ENCODE data around the gene FOXK2.

Gene FOXK2

DNA sequence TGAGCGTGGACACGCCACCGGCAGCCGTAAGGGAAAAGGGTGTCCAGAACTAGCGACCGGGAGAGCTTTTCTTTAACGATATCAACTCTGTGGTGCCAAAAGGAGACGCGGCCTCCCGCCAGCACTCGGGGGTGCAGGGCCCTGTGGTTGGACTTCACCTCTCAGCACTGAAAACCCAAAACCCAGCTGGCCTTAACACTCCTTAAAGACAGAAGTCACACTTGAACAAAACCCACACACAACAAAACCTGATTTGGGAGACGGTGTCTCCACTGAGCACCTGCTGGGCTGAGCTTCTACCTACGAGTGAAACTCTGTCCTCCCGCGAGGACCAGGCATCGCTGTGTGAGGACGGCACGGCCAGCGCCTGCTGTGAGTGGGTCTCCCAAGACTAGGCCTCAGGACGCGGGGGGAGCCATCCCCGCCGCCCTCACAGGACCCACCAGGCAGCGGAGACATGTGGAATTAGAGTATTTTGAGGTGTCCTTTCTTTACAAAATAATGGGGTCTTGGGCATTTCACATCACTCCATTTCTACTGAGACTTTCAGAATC lies 82.0 kb downstream of the FOXK2 start:
- in situ Hi-C loops (cut with MboI; ENCODE audit: low sequenced_read_pairs), result no loop called here

DNA sequence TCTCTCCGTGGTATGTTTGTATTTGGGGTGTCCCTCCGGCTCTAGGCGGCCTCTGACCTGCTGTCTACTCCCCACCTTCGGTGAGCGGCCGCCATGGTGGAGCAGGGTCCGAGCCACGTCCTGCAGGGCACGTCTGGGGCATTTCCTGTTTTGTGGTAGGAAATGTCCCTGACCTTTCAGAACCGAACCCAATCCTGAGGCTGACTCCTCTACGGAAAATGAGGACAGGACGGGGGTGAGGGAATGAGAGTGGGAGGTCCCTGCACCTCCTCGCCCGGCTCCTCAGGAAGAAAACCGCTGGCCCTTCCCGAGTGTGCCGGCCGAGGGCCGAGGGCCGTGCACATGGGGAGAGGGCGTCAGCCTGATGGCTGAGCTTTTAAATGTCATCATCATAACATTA lies 83.0 kb downstream of the FOXK2 start:
- in situ Hi-C loops (cut with MboI; ENCODE audit: low sequenced_read_pairs), result no loop called here

DNA sequence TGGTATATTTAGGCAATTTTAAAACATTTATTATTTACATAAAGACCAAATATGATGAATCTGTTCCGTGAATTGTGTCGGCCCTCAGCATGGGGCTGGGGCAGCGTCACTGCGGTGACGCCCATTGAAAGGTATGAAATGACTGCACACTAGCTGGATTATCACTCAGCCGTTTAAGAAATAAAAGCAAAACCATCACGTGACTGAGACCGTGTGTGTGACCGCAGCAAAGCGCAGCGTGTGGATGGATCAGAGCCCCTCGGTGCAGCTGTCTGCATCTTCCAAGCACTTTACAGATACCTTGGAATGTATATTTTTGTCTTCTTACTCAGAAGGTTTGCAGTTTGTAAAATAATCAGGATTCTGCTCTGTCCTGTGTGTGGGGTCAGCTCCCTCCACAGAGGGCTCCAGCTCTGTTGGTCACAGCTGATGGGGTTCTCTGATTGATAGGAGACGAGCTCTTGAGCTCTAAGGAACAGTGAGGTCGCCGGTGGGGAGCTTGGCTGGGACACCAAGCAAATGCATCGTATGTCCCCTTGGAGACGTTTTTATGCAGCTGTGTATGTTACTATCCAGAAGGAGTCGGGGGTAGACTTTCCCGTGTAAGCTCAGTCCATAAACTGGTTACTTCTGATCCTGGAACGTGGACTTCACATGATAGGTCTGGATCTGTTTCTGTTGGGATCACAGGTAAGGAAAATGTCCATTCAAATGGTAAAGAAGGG lies 83.6 kb downstream of the FOXK2 start:
- in situ Hi-C loops (cut with MboI; ENCODE audit: low sequenced_read_pairs), result no loop called here

DNA sequence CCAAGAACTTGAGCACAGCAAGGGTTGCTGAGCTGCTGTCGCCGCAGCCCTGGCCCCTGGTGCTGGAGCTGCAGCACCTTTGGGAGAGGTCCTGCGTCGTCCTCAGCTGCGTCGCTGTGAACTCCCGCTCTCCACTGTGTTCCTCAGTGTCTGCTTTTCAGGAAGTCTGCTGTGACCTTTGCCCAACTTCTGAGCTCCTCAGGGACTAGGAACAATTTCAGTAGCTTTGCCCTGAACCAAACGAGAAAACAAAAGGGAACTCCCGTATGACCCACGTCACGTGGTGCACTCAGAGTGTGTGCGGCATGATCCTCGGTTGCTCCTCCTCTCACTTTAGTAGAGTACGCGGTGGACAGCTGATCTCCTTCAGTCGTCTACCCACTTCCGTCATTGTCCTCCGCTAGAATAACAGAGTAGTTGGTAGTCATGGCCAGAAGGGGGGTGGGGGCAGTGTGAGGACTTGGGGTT lies 84.5 kb downstream of the FOXK2 start:
- in situ Hi-C loops (cut with MboI; ENCODE audit: low sequenced_read_pairs), result no loop called here

DNA sequence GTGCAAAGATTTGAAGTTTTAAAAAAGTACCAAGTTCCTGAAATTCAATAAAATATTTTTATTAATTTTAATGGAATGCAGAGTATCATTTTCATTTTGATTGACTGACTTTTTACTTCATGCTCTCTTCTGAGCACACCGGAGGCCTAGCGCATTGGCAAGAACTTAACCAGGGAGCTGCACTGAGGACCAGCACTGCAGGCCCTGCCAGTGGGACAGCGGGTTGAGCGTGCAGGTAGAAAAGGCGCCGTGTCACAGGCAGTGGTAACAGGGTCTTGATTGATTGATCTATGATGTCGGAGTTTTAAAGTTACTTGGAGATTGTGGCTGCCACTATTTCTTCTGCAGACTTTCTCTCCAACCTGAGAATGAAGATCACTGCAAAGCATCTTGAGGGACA lies 85.0 kb downstream of the FOXK2 start:
- in situ Hi-C loops (cut with MboI; ENCODE audit: low sequenced_read_pairs), result no loop called here

DNA sequence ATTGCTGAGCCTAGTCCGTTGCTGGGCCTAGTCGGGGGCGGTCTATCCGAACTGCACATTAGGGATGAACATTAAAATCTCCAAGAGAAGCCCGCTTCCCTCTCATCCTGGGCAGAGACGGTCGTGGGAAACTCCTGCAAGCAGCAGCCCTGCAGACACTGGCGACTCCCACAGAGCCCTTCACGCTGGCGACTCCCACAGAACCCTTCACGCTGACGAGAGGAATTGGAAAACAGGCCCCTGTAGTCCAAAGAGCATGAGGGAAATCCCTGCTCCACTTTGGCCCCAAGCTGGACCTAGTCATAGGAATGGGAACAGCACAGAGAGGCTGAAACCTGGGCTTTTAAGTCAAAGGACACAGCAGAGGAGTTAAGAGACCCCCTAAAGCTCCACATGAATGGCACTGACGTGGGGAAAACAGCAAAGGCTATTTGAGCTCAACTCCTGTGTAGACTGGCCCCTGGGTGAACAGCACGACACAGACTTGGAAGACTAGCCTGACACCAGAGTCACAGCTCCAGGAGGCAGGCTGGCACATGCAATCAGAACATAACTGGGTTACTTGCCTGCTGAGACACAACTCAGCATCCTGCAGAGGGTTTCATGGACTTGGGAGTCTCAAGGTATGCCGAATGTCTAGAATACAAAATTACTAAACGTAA lies 86.5 kb downstream of the FOXK2 start:
- in situ Hi-C loops (cut with MboI; ENCODE audit: low sequenced_read_pairs), result no loop called here

DNA sequence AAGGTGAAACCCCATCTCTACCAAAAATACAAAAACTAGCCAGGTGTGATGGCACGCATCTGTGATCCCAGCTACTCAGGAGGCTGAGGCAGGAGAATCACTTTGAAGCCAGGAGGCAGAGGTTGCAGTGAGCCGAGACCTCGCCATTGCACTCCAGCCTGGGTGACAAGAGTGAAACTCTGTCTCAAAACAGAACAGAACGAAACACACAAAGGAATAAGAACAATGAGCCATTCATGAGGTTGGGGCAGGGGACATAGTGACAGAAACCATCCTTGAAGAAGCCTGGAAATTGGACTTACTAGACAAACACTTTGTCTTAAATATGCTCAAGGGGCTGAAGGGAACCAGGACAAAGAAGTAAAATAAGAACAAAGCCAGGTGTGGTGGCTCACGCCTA lies 89.3 kb downstream of the FOXK2 start:
- in situ Hi-C loops (cut with MboI; ENCODE audit: low sequenced_read_pairs), result no loop called here

DNA sequence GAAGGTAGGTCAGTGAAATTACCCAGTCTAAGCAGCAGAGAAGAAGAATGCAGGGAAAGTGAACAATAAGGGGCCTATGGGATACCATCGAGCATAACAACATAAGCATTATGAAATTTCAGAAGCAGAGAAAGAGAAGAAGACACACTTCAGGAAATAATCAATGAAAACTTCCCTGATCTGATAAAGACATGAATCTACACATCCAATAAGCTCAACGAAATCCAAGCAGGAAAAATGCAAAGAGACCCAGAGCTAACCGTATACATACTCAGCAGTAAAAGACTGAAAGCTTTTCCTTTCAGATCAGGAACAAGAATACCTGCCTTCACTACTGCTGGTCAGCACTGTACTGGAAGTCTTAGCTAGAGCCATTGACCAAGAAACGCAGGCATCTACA lies 90.1 kb downstream of the FOXK2 start:
- in situ Hi-C loops (cut with MboI; ENCODE audit: low sequenced_read_pairs), result no loop called here

DNA sequence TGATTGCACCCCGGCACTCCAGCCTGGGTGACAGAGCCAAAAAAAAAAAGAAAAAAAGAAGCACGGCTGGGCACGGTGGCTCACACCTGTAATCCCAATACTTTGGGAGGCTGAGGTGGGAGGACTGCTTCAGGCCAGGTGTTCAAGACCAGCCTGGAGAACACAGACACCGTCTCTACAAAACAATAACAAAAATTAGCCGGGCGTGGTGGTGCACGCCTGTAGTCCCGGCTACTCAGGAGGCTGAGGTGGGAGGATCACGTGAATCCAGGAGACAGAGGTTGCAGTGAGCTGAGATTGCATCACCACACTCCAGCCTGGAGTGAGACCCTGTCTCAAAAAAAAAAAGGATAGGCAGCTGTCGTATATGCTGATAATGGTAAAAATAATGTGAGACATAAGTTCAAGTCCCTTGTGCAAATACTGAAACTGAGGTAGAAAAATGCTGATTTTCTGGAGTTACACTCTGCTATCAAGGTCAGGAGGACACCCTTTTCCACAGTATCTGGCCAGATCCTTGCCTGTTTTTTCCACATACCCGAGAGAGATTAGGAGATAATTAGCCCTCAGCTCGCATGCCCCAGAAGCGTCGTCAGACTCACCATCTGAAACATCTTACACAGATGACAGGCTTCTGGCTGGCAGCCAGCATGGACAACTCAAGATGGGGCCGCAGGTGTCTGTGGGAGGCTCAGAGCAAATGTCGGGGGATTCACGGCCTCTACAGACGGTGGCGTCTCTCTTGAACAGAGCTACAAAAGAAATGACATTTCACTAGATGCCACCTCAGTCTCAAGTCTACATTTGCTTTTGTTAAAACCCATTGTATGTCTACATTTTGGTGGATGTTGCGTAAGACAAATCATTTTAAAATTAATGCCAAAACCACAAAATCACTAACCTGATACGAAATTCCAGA lies 91.9 kb downstream of the FOXK2 start:
- in situ Hi-C loops (cut with MboI; ENCODE audit: low sequenced_read_pairs), result no loop called here

DNA sequence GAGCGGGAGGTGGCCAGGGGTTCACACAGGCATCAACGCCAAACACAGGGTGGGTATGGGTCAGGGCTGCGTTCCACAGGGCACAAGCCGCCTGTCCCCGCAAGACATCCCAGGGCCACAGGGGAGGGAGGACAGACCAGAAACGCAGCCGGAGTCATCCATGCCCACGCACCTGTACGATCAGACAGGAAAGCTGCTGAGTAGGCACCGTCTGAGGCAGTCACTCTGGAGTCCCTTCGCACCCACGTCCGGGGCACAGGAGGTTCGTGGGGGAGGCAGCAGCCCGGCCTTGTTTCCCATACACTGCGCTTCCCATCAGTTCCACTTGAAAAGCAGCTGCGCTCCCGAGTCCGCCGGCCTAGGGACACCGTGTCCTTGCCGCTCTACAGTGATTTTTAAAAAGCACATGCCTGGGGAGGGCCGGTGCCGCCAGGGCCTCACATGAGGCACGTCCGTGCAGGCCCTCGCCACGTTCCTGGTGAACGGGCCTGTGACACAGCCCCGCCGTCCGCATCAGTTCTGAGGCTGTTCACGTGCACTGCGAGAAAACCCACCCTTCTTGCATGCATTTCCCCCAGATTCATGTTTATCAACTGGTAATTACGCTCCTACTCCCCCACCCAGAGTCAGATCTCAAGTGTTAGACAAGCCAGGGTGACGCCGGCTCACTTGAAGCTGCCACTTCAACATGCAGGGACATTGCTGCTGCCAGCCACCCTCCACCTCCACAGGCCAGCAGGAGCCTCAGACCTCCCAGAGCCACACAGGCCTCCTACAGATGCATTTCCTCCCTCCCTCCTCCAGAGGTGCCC lies 94.0 kb downstream of the FOXK2 start:
- in situ Hi-C loops (cut with MboI; ENCODE audit: low sequenced_read_pairs), result no loop called here

DNA sequence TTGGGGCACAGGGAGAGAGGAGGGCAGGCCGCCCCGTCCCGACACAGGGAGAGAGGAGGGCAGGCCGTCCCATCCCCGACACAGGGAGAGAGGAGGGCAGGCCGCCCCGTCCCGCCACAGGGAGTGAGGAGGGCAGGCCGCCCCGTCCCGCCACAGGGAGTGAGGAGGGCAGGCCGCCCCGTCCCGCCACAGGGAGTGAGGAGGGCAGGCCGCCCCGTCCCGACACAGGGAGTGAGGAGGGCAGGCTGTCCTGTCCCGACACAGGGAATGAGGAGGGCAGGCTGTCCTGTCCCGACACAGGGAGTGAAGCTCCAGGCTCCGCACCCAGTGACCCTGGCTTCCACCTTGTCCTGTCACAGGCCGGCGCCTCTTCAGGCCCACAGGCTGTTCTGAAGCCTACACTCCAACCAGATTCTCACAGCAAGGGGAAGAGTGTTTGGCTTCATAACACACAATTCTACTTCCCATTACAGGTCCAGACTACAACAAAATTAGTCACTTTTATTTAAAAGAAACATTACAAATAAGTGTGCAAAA lies 94.6 kb downstream of the FOXK2 start:
- in situ Hi-C loops (cut with MboI; ENCODE audit: low sequenced_read_pairs), result no loop called here

DNA sequence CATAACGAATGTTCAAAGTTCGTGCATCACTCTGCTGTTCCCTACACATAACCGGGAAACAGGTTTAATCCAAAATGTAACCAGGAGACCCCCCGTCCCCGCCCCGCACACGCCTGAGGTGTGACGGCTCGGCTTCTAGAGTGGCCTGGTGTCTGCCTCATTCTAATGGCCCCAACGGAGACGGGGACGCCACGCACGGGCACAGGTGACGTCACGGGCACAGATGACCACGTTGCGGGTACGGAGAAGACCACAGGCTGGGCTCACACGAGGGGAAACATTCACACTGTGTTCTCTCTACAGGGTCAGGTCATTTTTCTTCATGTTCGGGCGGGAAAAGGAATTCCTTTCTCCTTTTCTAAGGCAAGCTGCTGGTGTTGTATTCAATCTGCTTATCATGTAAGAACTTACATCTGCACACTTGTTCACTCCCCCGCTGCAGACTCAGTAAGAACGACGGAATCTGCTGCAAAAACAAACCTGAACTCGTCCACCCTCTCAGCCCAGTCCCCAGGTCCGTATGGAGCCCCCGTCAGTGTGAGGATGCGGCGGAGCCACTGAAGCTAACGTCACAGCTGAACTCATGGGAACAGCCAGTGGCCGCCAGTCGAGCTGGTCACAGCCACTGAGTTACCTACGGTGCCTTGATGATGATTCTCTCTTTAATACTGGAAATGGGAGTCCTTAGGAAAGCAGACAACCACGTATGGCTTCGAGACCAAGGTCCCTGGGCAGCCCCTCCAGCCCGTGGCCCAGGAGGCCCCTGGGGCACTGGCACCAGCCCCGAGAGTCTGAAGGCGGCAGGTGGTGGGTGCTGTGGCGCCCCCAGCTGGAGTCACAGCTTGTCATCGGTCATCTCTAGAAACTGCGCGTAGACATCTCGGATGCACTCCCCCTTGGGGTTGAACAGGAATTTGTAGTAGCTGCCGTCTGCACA lies 95.8 kb downstream of the FOXK2 start:
- in situ Hi-C loops (cut with MboI; ENCODE audit: low sequenced_read_pairs), result no loop called here

DNA sequence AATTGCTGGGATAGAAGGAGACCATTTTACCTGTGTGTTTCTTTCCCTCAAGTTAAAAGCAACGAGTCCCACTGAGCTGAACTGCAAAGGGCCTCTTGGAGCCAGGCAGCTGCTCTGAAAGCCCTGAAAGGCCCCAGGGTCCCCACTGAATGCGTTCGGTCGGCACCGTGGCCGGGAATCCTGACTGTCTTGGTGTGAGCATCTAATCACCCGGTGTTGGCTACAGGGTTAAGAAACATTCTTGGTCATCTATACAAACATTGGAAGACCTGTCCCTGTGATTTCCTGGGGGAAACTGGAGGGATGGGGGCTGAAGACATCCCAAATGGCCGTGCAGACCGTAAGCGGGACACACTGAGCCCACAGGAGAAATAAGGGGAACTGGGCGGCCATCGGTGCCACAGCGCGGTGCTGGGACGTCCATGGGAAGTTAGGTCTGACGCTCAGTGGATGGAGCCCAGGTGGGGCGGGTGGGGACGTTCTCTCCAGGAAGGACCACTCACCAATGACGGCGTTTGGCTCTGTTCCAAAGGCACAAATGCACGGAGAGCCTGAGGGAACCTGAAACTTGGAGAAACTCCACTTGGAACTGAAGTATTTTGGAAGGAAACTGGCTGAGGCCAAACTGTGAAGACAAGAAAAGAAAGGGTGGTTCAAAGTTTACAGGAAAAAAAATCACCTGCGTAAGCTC lies 96.6 kb downstream of the FOXK2 start:
- in situ Hi-C loops (cut with MboI; ENCODE audit: low sequenced_read_pairs), result no loop called here

DNA sequence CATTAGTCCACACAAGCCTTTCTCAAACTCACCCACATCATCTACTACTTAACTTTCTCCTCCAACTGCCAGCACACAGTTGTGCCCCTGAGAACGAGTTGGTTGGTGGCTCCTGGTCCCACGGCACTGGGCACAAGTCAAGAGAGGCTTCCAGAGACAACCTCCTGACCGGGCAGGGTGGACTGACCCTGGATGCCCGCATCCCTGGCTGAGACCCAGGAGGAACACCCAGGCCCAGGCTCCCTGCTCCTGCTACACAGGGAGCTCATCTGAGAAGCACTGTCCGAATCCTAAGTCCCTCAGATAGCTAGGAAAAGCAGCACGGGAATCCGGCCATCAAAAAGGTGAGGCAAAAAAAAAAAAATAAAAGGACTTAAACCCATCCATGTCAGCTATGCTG lies 99.7 kb downstream of the FOXK2 start:
- in situ Hi-C loops (cut with MboI; ENCODE audit: low sequenced_read_pairs), result no loop called here

DNA sequence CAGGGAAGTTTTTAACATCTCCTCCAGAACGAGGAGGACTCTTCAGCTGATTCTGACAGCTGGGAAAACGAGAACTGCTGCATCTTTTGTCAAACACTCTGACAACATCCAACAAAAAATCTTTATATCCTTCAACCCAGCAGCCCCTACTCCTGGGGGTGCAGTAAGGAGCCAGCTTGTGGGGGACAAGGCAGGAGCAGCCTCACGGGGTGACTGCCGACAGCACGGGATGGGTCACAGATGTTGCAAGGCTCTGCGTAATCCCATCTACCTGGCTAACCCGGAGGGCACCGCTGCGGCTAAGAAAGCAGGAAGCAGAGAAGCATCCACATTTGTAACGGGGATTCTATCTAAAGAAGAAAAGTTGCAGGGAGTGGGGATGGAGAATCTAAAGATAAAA lies 100.1 kb downstream of the FOXK2 start:
- in situ Hi-C loops (cut with MboI; ENCODE audit: low sequenced_read_pairs), result no loop called here

DNA sequence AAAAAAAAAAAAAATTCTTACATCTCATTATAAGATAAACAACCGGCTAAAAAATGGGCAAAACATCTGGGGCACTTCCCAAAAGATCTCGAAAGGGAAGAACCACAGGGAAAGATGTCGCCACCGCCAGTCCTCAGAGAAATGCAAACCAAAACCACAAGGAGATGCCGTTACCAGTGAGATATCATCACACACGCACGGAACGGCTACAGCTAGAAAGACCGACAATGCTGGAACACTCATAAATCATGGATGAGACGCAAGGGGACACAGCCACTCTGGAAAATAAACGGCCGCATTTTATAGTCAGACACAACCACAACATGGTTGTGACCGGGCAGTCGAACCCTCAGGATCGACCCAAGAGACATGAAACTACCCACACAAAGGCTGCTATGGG lies 104.2 kb downstream of the FOXK2 start:
- in situ Hi-C loops (cut with MboI; ENCODE audit: low sequenced_read_pairs), result no loop called here

DNA sequence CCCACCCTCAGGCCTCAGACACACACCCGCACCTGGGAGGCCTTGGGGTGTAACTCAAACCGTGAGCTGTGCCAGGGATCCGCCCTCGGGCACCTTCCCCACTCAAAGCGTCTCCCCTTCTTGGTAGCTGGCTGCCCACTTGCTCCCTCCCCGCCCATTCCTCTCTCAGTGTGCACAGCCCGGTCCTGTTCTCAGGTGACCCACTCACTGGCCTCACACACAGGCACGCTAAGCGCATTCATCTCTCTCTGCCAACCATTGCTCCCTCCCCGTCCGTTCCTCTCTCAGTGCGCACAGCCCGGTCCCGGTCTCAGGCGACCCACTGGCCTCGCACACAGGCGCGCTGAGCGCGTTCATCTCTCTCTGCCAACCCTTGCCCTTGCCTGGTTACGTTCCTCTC lies 107.9 kb downstream of the FOXK2 start:
- in situ Hi-C loops (cut with MboI; ENCODE audit: low sequenced_read_pairs), result no loop called here

DNA sequence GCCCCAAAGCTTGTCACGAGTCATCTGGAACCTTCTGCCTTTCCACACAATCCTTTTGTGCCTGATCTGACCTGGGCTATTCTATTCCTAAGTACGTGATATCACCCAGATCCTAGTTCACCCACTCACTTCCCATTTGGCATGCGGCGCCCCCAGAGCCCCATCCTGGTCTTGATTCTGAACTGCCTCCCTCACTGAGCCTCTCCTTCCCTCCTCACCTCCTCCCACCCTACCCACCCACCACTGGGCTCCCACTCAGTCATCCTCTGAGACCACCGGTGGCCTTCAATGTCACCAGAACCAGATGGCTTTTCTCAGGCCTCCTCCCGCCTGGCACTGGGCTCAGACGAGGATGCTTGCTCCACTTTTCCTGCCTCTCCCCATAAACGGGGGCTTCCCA lies 110.2 kb downstream of the FOXK2 start:
- in situ Hi-C loops (cut with MboI; ENCODE audit: low sequenced_read_pairs), result no loop called here

DNA sequence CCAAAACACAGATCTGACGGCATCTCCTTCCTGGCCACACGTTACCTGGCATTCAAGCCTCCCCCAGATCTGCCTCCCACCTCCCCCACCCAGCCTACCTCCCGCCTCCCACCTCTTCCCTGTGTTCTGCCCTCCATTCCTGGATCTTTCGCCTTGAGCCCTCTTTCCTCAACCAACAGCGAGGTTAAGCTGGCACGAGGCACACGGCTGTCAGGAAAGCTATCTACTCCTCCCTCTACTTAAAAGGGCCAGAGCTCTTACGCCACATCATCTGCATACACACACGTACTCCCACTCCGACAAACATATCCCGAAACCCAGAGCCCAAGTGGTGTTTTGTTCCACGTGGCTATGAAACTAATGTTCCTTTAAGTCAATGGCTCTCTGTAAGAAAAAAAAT lies 110.7 kb downstream of the FOXK2 start:
- in situ Hi-C loops (cut with MboI; ENCODE audit: low sequenced_read_pairs), result no loop called here
